Activated T-cell treated with anti-CD3 and anti-CD28 coated beads for 4 hours (primary cell): ENCODE data around the gene PDE8A.

Experiments
- DNase-seq: peaks from one replicate; pipeline ENCODE4 v3.0.0-alpha.2; 2020

The PDE8A gene

GRCh38 chr15:85041230-85041629, 59.6 kb downstream of the PDE8A start:
- DNase-seq: no peak

- DNase-seq: peak; percentile 42
Measured at GRCh38 chr15:85044251-85044853, 62.7 kb downstream of the PDE8A start.

- no peak for DNase-seq
Measured at GRCh38 chr15:85044894-85045293, 63.2 kb downstream of the PDE8A start.

DNA sequence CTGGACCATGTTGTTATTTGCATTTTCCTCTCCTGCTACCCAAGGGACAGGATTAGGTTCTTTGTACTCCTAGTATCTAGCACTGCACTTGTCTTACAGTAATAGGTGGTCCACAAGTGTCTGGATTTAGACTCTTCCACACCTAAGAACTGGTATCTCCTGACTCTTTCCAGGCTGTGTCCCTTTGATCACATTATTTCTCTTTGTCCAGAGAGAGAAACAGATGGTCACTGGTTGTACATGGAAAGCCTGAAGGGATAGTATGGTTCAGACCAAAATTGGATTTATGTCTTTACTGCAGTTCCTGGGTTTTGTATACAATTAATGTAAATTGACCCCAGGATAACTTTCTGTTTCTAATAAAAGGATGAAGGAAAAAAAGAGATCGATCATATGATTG, 64.0 kb downstream of the PDE8A start:
- DNase-seq: no peak

- no peak for DNase-seq
Measured at GRCh38 chr15:85047271-85047948, 65.8 kb downstream of the PDE8A start.

- DNase-seq: no peak
Measured at GRCh38 chr15:85048430-85048829, 66.8 kb downstream of the PDE8A start.

- DNase-seq: no peak
Measured at GRCh38 chr15:85049805-85050204, 68.1 kb downstream of the PDE8A start.

GRCh38 chr15:85059734-85060133, 78.1 kb downstream of the PDE8A start:
- DNase-seq: no peak

GRCh38 chr15:85062560-85062959, 80.9 kb downstream of the PDE8A start:
- DNase-seq: no peak

DNA sequence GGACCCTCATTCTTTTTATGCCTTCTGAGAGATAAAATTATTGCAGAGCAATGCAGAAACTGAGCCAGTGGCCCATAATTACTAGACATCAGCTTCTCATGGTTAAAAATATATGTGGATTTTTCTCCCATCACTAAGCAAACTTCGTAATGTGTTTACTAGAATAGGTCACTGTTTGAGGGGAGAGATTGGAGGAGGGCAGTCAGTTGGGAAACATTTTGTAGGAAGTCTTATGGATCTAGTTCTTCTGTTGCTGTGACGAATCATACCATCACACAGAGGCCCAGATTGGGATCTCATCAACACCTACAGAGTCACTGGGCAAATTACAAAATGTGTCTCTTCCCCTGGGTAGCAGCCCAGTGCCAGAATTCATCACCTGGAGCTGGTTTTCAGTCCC, 81.4 kb downstream of the PDE8A start:
- no peak for DNase-seq

DNA sequence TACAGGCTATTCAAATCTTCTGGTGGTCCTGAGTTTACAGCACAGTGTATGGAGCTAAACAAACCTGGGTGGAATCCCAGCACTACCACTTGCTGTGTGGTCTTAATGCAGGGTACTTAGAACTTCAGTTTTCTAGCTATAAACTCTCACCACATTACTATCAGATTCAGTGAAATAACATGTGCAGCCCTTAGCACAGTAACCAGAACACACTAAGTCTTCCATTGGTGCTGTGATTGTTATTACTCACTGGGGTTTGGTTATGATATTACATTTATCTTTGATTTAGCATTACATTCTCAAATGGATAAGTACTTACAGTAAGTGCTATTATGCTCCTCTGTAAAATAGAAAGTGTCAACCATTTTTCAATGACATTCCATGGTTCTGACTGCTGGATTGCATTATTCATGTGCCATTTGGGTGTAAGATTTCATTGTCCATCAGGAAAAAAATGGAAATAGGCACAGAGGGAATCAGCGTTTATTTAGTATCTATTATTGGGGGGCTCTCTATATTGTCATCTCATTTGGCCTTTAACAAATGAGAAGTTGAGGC, 81.9 kb downstream of the PDE8A start:
- no peak for DNase-seq

GRCh38 chr15:85064710-85065109, 83.1 kb downstream of the PDE8A start:
- no peak for DNase-seq

DNA sequence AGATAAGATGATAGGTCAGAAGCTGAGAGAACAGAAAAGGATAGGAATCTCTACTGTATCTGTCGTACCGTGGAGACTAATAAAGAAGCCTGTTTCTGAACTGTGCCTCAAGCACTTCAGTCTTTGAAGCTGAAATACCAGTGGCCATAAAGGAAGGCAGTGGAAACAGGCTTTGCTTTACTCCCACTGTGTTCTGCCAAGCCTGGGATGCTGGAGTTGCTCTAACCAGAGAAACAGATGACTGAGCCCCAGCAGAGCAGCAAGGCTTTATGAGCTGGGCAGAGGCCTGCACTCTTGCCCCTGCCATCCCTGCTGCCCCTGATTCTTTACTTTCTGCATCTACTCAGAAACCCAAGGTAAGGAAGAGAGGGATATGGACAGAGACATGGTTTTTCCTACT, 89.4 kb downstream of the PDE8A start:
- no peak for DNase-seq

- no peak for DNase-seq
Measured at GRCh38 chr15:85071504-85071903, 89.8 kb downstream of the PDE8A start.

DNA sequence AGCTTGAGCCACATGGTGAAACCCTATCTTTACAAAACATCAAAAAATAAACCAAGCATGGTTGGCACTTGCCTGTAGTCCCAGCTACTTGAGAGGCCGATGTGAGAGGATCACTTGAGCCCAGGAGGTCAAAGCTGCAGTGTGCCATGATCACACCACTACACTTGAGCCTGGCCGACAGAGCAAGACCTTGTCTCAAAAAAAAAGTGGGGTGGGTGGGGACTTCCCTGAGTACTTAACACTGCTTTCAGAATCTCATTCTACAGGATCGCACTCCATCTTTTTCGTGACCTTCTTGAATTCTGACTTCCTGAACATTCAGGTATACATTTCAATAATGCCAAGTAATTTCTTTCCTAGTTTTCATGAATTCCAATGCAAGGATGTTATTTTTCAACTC, 91.3 kb downstream of the PDE8A start:
- DNase-seq: no peak

GRCh38 chr15:85073556-85074194, 92.0 kb downstream of the PDE8A start:
- no peak for DNase-seq

DNA sequence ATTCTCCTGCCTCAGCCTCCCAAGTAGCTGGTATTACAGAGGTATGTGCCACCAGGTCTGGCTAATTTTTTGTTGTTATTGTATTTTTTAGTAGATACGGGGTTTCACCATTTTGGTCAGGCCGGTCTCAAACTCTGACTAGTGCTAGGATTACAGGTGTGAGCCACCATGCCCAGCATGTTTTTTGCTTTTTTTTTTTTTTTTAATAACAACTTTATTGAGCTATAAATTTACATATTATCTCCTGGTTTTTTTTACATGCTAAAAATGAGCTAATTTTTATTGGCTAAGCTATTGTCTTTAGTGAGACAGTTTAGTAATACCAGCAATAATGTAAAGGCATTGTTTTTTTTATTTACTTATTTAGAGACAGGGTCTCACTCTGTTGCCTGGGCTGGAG, 105.2 kb downstream of the PDE8A start:
- DNase-seq: no peak

DNA sequence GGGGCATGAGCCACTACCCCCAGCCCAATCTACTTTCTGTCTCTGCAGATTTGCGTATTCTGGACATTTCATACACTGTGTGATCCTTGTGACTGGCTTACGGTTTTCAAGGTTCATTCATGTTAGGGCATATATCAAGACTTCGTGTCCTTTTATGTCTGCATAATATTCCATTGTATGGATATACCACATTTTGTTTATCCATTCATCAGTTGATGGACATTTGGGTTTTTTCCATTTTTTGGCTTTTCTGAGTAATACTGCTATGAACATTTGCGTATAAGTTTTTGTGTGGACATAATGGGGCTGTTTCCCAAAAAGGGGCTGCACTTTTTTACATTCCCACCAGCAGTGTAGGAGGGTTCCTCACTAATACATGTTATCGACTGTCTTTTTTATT, 106.6 kb downstream of the PDE8A start:
- no peak for DNase-seq

DNA sequence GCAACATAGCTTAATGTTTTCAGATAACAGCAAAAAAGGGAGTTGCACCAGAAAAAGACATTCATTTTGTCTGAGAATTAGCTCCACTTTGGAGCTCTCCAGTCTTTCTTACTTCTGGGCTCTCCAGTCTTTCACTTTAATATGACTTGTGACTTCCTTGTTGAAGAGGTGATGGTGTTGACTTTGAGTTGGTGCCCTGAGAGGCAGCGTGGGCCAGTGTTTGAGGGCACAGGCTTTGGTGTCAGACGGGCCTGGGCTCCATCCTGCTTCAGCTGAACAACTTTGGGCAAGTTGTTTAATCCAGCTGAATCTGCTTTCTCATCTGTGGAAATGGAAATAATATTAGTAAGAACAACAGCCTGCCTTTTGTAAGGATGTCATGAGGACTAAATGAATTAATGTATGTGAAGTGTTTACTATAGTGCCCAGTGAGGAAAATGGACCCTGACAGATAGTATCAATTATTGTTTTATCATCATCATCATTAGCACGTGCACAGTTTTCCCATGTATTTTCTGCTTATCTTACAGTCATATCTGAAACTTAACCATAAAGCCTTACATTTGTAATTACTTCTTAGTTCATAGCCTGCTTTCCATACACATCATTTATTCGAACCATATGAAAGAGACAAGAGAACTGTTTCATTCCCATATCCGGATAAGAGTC, 108.4 kb downstream of the PDE8A start:
- no peak for DNase-seq

DNA sequence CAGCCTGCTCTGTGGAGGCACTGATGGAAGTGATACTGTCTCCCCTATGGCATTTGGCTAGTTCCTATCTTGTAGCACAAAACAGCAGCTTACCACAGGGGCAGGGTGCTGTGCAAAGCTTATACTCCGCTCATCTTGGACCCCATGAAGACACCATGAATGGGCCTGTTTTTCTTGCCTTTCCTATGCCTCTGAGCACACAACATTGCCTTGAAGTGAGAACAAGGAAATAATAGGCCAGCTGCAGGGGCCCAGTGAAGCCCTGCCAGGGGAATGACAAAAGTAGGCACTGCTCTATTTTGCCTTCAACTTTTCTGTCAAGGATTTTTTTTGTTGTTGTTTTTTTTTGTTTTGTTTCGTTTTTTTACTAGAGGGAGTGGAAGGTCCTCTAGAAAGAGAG, 110.3 kb downstream of the PDE8A start:
- DNase-seq: no peak

DNA sequence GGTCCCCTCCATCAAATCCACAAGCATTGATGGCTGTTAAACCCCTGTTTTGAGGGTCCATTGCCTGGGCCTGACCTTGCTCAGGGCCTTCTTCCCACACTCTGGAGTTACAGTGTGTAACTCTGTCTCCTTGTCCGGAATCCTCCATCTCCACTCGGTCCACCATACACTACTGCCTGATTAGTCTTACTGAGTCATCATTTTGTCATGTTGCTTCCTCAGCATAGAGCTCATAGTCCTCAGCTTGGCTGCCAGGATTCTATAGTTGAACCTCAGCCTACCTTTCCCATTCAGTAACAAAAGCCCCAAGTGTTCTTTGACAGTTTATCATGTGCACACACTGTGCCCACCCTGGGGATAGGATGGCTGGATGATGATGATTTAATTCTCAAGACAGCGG, 113.0 kb downstream of the PDE8A start:
- DNase-seq: no peak

DNA sequence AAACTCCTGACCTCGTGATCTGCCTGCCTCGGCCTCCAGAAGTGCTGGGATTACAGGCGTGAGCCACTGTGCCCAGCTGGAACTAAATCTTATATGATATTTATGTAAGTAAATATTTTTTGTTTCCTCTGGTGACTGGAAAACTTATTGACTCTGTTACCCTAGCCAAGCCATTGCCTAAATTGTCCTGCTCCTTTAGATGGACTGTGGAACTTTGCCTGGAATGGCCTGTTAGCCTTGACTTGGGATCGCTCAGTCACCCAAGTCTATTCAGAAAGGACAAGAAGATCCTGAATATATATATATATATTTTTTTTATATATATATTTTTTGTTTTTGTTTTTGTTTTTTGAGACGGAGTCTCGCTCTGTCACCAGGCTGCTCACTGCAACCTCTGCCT, 113.9 kb downstream of the PDE8A start:
- no peak for DNase-seq

DNA sequence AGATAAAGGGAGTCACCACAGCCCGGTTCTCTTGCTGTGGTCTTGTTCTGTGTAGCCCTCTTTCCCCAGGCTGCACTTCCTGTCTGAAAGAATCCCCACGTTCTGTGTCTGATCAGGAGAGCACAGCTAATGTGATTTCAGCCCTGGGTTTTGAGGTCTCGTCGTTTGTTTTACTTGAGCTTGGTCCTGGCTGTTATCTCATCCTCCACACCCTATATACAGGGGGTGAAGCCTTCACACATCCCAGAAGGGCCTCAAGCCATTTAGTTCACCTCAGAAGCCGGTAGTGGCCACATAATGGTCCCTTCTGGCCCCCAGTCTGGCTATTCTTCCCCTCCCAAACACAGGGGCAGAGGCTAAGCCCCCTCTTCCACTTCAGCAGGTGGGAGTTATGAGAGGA, 115.6 kb downstream of the PDE8A start:
- no peak for DNase-seq

- DNase-seq: no peak
Measured at GRCh38 chr15:85097725-85098124, 116.1 kb downstream of the PDE8A start.
